Pons (tissue), 1 donor: Measurements from ENCODE around the gene SLC25A48.

ENCODE experiments used
- DNase-seq: peaks from one replicate; pipeline ENCODE4 v3.0.0-alpha.2; 2016; ENCODE audit warnings: low spot score

Gene SLC25A48

DNA sequence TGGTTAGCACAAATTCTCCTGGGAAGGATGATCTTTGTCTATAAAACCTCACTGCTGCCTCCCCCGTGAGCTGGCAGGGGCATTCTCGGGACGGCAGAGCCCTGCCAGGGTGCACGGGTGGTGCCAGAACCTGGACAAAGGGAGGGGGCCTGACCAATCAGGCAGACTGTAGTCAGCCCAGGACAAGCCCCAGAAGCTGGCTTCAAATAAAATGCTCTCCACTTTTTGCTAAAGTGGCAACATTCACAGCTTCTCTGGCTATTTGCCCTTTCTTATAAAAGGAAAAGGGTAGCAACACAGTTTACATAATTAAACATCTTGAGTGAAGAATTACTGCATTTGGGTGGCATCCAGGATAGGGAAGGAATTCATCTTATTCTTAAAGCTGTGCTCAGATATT is 46.8 kb downstream of the SLC25A48 start:
- DNase-seq, result peak; percentile 75

DNA sequence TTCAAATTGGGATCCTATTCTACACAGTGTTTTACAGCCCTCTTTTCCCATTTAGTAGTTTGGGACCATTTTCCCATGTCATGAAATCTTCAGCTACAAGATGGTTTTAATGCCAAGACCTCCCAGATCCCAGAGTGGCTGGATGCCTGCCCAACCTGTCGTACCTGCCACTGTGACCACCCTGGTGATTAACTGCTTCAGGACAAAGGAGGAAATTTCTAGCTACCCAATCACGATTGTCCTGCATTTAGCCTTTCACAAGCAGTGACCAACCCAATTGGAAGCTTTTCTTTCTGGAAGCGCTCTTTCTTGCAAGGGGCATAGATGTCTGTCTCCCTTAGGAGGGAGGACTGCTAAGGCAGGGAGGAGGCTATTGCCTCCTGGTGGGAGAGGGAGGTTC is 47.4 kb downstream of the SLC25A48 start:
- DNase-seq, result no peak

DNA sequence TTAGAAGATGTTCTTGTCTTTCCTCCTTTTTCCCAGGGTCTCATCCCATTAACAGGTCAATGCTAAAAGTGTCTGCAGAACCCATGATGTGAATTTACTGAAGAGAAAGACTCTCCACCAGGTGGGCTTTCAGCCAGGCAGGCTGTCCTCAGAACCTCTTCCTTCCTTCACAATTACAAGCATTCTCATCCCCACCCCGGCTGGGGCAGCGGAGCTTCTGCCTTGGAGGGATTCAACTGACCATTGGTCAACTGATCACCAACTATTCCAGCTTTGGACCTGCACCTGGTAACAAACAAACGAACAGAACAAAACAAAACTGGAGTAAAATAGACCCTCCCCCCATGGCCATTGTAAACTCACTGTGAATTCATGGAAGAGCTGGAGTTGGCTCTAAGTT is 48.6 kb downstream of the SLC25A48 start:
- no peak for DNase-seq

DNA sequence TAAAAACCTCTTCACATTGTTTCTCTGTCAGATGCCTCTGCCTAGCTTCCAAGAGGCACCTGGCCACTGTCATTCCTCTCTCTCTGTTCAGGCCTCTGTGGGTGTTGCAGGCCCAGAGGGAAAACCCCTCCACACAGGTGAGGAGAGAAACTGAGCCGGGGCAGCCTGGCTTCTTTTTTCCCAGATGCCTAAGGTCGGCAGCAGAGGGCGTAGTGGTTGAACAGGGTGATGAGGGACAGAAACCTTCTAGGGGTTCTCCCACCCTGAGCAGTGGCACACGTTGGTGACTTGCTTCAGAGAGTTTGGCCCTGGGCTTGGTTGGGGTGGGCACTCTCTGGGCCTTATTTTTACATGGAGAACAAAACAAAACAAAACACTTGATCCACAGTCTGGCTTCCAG is 49.0 kb downstream of the SLC25A48 start:
- DNase-seq, result no peak

DNA sequence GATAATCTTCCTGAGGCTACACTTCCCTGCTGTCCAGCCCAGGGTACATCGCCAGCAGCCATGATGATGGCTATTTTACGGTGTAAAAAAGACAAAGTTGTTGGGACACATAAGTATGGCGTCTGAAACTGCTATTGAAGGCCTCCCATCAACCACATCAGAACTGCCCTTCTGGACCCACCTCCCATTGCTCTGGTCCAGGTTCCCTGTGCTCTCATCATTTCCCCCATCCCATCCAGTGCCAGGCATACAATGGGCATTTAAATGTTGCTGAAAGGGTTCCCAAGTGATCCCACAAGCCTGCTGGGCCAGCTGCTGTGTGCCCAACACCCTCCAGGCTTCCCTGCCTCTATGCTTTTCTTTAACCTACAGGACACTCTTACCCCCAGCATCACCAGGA is 50.6 kb downstream of the SLC25A48 start:
- no peak for DNase-seq

DNA sequence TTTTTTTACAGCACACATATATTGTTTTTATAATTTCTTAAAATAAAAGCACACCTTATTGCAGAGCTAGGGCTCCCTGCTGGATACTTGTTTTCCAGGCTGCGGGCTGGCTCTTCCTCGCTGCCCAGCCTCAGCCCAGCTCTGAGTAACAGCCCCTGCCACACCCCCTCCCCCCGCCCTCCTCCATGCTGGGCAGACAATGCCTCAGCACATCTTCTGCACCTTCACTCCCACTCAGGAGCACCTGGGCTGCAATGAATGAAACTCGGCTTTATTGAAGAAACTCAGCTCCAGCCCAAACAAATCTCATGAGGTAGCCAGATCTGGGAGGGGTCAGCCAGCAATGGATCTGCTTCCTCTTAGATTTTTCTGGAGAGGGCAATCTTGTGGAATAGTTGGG is 51.7 kb downstream of the SLC25A48 start:
- no peak for DNase-seq

DNA sequence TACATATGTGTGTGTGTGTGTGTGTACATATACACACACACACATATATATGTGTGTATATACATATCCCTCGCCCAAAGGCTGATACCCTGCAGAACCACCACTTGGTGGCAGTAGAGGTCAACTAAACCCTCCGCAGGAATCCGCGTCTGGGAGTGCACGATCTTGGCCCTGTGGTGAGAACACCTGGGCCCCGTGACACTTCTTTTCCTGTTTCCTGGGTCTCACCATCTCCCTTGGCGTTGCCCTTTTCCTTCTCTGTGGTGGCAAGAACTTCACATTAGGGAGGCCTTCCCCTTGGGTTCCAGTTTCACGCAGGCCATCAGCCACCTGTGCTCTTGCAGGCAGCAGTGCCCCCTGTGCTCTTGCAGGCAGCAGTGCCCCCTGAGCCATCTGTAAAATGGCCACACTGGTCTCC is 53.0 kb downstream of the SLC25A48 start:
- peak; percentile 51 for DNase-seq

DNA sequence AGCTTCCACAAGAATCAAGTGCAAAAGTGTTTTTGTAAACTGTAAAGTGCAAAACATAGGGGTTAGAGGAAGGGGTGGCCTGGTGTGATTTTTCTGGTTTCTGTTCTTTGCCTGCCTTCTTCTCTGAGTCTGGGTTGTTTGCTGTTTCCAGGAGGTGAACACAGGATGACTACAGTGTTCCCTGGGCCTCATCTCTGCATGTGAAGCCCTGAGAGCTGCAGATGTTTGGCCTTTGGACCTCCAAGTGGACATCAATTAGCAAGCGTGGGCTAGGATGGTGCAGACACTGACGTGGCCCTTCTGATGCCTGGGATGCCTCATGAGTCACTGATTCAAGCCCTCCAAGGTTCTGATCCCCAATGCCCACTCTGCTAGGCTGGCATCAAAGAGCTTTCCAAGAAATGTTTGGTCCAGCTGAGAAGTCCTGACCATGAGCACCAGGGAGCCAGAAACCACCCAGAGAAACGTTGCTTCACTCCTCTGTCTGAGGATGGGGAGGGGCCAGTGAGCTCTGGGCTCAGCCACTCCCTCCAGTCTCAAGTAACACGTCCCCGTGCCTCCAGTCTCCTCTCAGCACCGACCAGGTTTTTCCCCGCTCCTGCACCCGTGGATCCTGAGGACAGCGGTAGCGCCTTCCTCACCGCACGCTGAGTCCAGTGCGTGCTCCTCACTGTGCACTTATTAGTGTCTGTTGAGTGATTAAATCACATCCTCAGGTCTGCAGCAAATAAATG is 53.6 kb downstream of the SLC25A48 start:
- DNase-seq, result no peak

DNA sequence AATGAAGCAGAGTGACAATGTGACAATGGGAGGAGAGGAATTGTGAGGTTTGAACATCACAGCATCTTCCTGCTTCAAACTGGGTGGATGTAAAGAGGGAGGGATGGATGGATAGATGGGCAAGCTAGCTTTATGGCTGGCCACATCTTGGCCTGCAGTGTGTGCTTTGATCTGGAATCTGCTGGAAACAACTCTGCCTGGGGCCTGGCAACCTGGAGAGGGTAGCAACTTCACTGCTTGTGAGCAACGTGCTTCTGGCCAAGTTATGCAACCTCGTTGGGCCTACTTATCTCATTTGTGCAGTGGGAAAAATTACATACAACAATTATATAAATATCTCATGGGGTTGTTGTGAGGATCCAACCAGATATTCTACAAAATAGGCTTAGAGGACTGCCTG is 55.8 kb downstream of the SLC25A48 start:
- DNase-seq, result no peak

DNA sequence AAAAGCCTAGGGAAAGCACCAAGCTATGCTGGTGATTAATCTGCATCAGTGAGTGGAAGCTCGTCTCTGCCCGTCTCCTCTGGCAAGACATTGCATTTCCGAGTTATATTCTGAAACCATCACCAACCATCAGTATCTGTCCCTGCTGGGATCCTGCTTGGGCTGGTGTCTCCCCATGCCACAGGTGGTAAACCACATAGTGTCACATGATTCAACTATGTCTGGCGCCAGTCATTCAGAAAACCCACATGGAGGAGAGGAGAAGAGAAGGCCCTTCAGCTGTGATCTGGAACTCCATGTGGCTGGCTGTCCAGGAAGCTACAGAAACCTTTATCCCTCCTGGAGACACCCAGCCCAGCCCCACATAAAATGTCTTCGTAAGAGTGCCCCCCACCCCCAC is 56.4 kb downstream of the SLC25A48 start:
- DNase-seq, result no peak

DNA sequence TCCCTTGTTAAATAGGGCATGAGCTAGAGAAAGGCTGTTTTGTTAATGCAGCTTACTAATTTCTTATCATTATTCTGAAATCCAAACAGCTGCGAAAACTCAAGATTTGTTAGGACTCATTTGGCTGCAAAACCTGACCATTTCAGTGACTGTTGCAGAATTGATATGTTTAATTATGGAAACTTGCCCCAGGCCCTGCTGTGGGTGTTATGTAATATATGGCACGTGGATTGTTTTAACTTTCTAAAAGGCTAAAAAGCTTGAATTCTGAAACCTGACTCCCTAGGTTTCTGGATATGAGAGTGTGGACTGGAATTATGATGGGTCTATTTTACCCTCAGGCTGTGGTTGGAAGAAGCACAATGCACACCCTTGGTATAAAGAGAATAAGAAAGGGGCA is 56.8 kb downstream of the SLC25A48 start:
- no peak for DNase-seq

DNA sequence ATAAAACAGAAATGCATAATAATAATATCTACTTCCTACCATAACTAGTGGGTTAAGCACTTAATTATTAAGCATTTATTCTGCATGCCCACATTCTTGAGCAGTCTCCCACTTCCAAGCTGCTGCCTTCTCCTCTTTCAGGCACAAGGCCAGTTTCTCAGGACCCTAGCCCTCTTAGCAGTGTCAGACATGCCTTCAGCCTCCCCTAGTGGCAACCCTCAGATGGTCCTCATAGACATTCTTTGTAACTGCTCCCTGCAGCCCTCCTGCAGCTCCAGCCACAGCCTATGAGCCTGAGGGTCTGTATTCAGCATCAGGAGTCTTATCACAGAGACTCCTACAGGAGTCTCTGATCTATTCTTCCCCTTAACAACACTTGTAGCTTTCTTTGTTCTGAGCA is 57.3 kb downstream of the SLC25A48 start:
- no peak for DNase-seq

DNA sequence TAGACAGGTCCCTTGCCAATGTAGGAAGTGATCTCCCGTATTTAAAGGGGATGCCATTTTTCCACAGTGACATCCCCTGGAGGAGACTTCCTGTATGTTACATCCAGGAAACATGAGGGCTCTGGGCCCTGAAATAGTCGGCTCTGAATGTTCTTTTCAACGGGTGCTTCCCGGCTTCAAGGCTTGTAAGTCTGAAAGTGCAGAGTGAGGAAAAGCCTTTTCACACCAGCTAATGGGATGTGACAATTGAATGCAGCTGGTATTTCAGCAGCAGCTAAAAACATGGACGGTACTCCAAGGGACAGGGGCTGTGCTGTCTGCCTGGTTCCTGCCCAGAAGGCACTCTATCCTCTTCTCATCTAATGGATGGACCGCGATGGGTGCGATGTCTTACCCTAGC is 59.8 kb downstream of the SLC25A48 start:
- no peak for DNase-seq

DNA sequence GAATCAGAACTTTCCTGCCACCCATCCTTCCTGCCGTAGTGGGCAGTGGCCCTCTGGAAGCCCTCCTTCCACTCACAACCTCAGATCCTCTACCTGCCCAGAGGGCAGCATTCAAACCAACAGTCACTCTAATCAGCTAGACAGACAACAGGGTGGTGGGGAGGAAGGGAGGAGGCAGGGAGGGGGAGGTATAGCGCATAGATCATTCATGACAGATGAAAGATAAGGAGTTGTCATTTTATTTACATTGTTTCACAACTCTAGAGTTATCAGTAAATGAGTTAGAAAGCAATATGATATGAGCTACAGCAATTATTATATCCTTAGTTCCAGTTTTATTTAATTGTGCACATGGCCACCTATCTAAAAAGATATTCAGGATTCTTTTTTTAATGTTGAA is 60.3 kb downstream of the SLC25A48 start:
- DNase-seq, result no peak

DNA sequence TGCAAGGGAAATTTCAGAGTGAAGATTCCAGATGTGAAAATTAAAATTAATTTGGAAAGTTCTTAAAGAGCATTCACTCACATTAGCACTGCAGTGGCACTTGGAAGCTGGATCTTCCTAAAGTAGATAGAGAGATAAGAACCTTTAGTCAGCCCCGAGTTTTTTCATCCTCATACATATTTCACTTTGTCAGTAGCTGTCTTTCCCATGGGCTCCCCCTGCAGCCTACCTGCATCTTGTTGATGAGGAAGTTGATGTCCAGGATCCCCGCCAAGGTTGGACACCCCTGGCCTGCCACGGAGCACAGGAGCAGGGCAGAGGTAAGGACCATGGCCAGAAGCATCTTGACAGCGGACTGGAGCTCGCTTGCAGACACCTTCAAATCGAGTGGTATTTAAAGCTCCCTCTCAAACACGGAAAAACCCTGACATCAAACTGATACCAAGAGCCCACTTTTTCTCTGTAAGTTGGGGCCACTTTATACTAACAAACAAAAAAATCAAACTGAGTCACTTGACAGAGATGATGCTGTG is 61.1 kb downstream of the SLC25A48 start, which contains the start of gene IL9:
Gene IL9, minus strand, starts transcription at position 368 of the 533 bp plus-strand sequence. Its CDS starts 25 bp downstream, at position 343.
- no peak for DNase-seq

DNA sequence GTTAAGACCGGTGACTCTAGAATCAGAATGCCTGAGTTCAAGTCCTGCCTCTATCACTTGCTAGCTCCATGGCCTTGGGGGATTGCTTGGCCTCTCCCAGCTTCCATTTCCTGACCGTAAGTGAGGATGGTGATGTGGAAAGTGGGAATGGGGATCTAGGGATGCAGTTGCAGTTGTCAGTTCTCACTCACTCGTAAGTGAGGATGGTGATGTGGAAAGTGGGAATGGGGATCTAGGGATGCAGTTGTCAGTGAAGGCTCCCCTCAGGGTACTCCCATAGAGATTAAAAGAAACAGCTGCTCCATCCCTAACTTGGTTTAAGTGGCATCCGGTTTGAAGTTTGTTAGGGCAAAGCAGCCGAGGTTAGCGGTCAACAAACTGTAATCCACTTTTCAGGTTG is 64.2 kb downstream of the SLC25A48 start:
- no peak for DNase-seq

DNA sequence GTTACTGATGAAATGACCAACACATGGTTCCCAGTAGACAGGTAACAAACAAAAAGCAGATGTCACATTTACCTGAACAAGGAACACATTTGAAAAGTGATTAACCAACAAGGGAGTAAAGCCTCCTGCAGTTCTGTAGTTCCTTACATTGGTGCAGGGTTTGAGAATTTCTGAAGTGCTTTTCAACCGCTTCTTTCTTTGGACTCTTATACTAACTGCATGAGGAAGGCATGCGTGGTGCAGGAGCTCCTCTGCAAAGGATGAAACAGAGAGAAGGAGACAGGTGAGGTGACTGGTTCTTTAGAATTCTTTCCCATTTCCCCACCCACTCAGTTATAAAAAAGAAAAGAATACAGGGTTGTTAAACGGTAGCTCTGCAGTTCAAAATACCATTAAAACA is 65.8 kb downstream of the SLC25A48 start:
- no peak for DNase-seq

DNA sequence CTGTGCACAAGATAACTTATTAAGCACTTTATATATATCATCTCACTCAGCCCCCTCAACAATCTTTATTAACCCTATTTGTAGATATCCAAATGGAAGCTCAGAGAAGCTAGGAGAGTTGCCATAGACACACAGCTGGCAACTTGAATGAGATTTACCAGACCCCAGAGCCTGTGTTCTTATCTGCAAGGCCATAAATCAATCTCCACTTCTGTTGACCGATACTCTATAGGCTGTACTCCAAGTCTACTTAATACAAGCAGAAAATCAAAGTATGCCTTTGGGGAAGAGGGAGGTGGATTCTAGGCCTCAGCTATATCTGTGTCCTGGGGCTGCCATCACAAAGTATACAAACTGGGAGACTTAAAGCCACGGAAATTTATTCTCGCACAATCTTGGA is 67.2 kb downstream of the SLC25A48 start:
- no peak for DNase-seq

DNA sequence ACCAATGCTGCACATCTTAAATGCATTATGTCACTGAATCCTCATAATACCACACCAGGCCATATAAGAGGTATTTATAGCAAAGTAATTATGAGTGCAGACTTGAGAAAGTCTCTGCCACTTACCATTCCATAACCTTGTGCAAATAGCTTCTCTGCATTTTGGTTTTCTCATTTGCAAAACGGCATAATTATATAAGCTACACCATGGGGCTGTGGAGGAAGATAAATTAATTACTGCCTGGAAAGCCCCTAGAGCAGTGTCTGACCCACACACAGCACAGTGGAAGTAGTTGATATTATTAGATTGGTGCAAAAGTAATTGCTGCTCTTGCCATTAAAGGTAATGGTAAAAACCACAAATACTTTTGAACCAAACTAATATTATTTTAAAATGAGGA is 70.7 kb downstream of the SLC25A48 start:
- no peak for DNase-seq

DNA sequence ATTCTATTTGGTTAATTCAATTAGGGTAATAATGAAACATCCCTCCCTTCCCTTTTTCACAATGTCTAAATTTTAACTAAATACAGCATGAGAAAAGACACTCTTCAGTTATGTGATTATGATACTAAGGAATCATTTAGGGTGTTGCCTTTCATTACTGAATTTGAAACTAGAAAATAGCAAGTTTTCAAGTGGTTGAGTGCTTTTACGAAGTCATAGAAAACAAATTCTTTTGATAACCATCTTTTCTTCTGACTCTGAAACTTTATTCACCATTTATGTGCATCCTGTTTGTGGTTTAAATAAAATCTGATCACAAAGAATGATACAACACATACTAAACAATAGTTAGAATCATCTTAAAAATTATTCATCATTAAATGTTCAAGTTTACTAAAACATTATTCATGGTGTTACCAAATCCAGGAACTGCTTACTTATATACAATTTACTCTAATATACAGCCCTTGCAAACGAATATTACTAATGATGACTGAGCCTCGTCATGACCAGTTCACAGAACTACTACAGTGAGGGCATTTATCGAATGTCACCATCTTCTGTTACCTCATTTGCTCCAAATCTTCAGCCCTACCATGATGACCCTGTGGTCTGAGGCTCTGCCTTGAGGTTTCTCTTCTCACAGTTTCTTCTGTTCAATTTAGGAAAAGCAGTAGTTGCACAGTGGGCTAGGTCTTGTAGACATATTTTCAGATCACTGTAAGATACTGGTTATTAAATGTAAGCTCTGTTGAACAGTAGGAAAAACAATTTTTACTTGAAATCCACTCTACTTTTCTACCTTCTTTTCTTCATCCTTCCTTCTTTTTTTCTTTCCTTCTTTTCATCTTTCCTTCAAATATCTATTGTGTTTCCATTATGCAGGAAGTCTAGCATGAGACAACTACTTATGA is 79.5 kb downstream of the SLC25A48 start:
- no peak for DNase-seq

DNA sequence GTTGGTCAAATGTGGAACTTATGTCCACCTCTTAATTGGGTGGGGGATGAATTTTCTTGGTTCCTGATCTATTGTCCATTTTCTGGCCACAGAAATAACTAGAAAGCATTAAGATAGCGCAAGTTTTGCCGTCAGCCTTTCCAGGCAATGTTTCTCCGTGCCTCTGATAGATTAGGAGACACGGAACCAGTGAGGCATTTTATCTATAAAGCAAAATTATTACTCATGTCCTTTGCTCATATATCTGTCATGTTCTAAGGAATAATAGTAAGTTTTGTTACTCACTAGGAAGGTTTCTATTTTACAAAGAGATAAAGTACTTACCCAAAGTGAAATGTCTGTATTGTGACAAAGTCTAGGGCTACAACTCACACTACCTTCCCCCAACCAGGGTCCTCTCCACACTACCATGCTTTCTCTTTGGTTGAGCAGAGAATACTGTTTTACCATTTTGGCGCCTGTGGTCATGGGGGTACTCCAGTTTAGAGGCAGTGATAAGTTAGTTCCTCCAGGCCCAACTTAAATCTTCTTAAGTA is 81.1 kb downstream of the SLC25A48 start:
- no peak for DNase-seq

DNA sequence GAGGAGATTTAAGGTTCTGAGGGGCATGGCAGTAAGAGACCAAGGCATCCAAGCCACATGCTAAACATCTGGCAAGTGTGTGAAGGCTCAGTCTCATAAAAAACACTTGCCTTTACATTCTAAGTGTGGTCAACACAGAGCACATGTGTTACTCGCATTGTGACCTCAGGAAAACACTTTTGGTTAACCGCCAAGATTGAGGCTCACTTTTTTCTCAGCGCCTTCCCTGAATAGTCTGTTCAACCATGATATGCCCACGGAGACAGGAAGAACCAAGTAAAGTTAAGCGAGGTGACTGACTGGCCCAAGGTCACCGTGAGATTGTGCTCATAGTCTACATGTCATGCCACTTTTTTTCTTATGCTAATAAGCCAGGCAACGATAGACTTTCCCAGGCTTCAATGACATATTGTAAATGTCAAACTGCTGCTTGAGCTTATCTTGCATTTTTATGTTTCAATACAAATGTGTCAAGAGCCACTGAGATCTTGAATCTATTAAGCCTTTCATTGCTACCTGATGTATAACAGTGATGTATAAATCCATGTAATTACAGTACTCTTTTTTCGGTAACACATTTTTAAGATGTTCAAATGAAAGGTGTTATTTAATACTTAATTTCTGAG is 82.3 kb downstream of the SLC25A48 start:
- no peak for DNase-seq
